GM23338 (cell line): ENCODE measurements around the gene SLAMF9.

Experiments used
- CREB1 ChIP-seq: fragments of 250-450 bp; sonication (Bioruptor Pico); IDR thresholded peaks from 2 replicates; pipeline ENCODE4 v1.5.0; 2020; ENCODE audit warnings: low read depth, mild to moderate bottlenecking, moderate library complexity
- CTCF ChIP-seq, 2 experiments: fragments of 200-600 bp in 1 of 2; sonication (generic) in 1 of 2; conservative IDR thresholded peaks; 2 replicates each; pipeline versions ENCODE4 v1.5.1 to v1.6.1; 2016 to 2017; ENCODE audit warnings: antibody characterized with exemption in 2 of 2, low read depth in 2 of 2, mild to moderate bottlenecking in 2 of 2, moderate library complexity in 1 of 2
- EZH2 ChIP-seq: fragments of 200-600 bp; sonication (generic); IDR thresholded peaks from one replicate; pipeline ENCODE4 v1.8.0; 2017; ENCODE audit warnings: antibody characterized with exemption, mild to moderate bottlenecking, low read depth; ENCODE audit not compliant: unreplicated experiment
- EZH2phosphoT487 ChIP-seq: fragments of 200-600 bp; sonication (generic); IDR thresholded peaks from one replicate; pipeline ENCODE4 v1.8.1; 2018; ENCODE audit warnings: antibody characterized with exemption; ENCODE audit not compliant: unreplicated experiment
- POLR2AphosphoS5 ChIP-seq: IDR thresholded peaks from 2 replicates; pipeline ENCODE4 v1.6.1; 2016; ENCODE audit warnings: antibody characterized with exemption, low read depth
- REST ChIP-seq: IDR thresholded peaks from one replicate; pipeline ENCODE4 v1.6.1; 2018; ENCODE audit warnings: antibody characterized with exemption; ENCODE audit not compliant: unreplicated experiment
- ZNF114 ChIP-seq: fragments of 250-450 bp; sonication (Bioruptor Pico); IDR thresholded peaks from 2 replicates; pipeline ENCODE4 v1.5.0; 2020; ENCODE audit warnings: mild to moderate bottlenecking, moderate library complexity

- TF ChIP-seq CTCF (conservative IDR thresholded peaks at IDR 0.05; ENCODE audit: low read depth in 2 of 2) (no peak), CREB1 (CRISPR knock-in tag) (no peak), POLR2AphosphoS5 (no peak), REST (no peak), EZH2phosphoT487 (no peak), ZNF114 (CRISPR knock-in tag) (no peak), EZH2 (no peak)
These were observed 23.4 kb downstream of the SLAMF9 start for GRCh38 chr1:159930634-159931033.
